Measurements from ENCODE around the gene C6orf15. TPM values are rescaled to one million over a fixed set of nuclear protein-coding genes. Genes with fewer than 3 reads are reported as not detected.
A peak's percentile ranks its signal among the peaks of the same experiment; 100 is the strongest.

Gene C6orf15
- total RNA-seq, 1 experiment from 2014 or later = not detected

DNA sequence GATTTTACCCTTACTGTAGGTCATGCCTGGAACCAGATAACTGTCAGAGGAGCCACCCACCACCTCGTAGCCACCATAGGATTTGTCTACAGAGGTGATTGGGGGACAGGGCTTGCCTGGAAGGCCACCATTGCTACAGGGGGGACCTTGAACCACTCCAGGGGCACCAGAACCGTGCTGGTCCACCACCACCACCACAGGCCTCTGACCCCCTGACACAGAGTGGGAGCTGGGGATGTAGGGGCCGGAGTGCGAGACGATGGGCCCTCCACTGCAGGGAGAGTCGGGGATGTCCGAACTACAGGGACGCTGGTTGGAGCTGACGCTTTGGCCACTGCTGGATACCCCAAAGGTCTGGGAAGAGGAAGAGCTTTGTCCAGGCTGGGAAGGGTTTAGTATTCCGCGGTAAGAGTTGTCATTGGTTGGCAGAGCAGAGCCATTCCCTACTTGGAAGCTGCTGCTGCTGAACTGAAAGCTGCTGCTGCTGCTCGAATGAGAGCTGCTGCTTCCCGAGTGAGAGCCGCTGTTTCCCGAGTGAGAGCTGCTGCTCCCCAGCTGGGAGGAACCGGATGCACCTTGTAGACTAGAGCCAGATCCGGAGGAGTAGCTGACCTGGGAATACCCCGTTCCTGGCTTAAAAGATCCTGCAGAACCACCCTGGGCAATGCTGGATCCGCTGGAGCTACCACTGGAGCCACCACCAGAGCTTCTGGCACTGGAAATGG is 4.4 kb upstream of the C6orf15 start:
- Histone ChIP-seq H3K27me3 (no peaks in the 10 kb centered on the region), H3K9me3 (no peaks in the 10 kb centered on the region), H3K4me3 (no peak overlapping the region), H3K36me3 (no peaks in the 10 kb centered on the region)
- no peak for DNase-seq

DNA sequence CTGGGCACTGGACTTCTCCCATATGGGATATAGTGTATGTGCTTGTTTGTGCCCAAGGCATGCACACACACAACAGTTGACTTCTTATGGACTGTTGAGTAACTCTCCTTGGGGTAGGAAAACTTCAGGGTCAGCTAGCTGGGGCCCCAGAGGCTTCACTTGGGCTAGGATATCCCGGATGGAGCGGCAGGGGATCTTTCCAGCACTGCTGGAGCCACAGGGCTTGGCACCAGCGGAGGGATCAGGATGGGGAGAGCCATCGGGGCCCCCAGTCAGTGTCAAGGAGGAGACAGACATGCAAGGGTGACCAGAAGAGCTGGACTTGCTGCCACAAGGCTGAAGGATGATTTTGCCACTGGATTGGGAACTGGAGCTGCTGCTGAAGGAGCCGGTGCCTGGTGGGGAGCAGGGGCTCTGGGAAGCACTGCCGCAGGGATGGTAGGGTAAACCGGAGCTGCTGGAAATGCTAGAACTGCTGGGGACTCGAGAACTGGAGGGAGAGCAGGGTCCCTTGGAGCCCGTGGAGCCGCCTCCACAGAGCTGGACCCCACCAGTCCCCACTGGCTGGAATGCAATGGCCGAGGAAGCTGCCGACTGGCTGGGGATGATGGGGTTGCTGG is 3.7 kb upstream of the C6orf15 start:
- no peak for DNase-seq
- H3K9me3 ChIP-seq = no peaks in the 10 kb centered on the region
- H3K36me3 ChIP-seq = no peaks in the 10 kb centered on the region
- no peaks in the 10 kb centered on the region for H3K27me3 ChIP-seq
- H3K4me3 ChIP-seq = no peak overlapping the region

DNA sequence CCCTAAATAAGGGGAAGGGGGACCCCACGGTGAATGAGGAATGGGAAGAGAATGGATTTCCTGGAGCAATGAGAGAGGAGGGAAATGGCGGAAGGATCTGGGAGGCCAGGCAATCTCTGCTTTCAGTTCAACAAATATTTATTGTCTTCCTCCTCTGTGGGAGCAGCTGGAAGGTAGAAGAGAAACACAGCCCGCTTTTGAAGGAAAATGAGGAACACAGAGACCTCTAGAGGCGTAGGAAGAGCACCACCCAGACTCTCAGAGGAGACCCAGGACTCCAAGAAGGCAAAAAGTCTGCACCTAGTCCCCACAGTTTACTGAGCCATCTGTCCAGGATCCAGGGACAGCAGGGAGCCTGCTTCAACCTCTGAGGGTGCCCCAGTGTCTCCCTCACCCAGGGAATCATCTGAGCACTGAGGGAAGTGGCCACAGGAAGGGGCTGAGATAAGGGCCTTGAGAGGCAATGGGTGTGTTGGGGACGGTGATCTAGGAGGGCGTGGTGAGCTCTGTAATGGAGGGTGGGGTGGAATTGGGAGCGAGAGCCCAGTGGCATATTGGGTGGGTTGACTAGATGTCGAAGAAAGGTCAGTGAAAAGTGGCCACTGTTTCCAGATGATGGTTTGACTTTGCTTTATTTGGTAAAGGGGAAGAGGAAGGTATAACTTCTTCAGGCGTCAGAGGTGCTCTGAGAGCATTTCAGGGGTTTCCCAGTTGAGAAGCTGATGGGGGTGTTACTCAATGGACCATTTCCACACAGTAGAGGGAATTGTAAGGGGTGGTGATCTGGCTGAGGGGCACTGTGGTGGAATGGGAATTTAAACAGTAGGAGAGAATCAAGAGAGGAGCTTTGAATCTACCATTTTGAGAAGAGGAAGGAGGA is 2.8 kb upstream of the C6orf15 start:
- DNase-seq = no peak
- Histone ChIP-seq H3K9me3 (no peaks in the 10 kb centered on the region), H3K36me3 (no peaks in the 10 kb centered on the region), H3K4me3 (no peak overlapping the region), H3K27me3 (no peaks in the 10 kb centered on the region)

DNA sequence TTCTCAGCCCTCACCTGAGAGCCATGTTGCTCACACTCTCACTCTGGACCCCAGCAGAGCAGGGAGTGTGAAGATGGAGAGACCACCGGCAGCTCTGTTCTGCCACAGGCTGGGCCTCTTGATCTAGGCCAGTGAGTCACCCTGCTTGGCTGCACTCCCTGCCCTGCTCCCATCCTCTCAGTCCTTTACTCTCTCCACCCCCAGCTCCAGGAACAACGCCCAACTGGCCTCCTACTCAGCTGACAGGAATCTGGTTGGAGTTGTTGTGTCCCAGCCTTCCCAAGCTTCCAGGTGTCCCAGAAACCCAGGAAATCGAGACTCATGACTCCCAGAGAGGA is 2.1 kb upstream of the C6orf15 start, which contains the start of gene PSORS1C1:
PSORS1C1 (plus strand) TSS at position 260 of the 338 bp plus-strand sequence. CDS start 14,833 bp downstream, outside the sequence.
- Histone ChIP-seq H3K9me3 (no peaks in the 10 kb centered on the region), H3K27me3 (no peaks in the 10 kb centered on the region), H3K36me3 (no peaks in the 10 kb centered on the region), H3K4me3 (no peak within 1 kb of the TSS)
- peak; percentile 95 for DNase-seq

DNA sequence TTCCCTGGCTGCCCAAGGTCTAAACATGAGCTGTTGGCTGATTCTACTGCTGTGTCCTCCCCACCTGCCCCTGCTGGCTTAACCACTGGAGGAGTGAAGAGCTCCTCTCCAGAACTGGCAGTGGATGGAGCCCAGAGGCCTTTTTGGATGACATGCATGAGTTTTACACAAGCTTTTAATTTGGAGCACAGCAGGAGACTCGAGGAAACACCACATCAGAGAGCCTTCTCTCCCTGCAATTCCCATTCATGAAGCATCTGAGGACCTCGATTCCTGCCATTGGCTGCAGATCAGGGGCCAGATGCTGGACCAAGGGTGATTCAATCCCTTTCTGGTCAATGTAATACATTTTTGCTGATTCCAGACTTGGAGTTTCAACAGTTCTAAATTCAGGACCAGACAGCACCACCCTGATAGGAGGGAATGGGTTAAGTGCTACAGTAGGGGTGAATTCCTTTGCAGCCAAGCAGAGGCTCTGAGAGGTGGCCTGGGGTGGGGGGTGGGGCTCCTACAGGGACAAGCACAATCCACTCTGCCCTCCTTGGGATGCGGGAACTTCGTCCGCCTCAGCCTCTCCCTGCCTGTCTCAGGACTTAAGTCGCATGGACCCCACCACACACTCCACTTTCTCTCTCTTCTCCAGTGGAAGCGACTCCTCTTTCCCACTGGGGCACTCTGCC is 1.6 kb upstream of the C6orf15 start:
- H3K36me3 ChIP-seq = no peaks in the 10 kb centered on the region
- no peak overlapping the region for H3K4me3 ChIP-seq
- no peaks in the 10 kb centered on the region for H3K9me3 ChIP-seq
- DNase-seq = peak; percentile 90
- no peaks in the 10 kb centered on the region for H3K27me3 ChIP-seq

DNA sequence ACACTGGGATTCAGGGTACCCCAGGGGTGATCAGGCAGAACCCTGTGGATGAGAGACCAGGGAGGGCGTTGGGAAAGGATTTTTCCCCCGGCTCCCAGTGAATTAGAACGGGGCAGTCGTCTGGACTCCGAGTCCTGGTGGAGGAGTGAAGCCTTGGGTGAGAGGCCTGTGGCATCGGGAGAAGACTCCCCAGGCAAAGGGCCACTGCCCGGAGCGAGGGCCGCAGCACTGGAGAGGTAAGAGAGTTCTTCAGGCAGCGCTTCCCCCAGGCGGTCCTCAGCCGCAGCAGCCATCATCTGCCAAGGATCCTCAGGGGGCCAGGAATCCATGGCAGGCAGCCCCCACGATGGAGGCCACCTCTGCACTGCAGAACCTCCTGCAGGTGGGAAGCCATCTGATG is 663 bp downstream of the C6orf15 start:
- no peaks in the 10 kb centered on the region for H3K9me3 ChIP-seq
- no peaks in the 10 kb centered on the region for H3K27me3 ChIP-seq
- H3K36me3 ChIP-seq = no peaks in the 10 kb centered on the region
- H3K4me3 ChIP-seq = no peak overlapping the region
- DNase-seq = no peak

DNA sequence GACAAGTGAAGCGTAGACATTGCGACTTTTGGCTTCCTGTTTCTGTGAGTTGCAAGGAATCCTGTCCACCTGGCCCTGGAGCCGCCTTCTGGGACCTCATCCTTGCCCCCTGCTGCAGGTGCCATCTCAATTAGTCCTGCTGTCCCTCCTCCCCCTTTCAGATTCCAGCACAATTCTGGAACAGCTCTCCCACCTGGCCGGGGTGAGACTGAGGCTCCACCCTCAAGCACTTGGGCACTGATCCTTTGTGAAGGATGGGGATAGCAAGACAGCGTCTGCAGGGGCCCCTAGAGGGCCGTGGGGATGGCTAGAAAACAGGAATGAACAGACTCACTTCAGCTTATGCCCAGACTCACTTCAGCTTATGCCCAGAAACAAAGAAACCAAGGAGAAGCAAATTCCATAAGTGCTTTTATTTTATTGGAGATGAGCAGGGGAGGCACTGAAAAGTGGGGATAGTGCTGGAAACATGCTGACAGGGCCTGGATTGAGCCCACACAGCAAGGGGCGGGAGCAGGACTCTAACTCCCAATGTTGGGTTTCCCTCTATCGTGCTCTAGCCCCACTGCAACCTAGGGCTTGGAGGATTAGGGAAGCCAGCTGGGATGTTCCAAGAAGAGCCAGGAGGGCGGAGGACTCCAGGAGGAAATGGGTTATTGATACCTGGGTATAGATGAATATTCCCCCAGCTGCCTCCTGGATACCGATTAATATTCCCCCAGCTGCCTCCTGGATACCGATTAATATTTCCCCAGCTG is 1.4 kb downstream of the C6orf15 start:
- no peak for DNase-seq
- Histone ChIP-seq H3K36me3 (no peaks in the 10 kb centered on the region), H3K27me3 (no peaks in the 10 kb centered on the region), H3K4me3 (no peak overlapping the region), H3K9me3 (no peaks in the 10 kb centered on the region)

DNA sequence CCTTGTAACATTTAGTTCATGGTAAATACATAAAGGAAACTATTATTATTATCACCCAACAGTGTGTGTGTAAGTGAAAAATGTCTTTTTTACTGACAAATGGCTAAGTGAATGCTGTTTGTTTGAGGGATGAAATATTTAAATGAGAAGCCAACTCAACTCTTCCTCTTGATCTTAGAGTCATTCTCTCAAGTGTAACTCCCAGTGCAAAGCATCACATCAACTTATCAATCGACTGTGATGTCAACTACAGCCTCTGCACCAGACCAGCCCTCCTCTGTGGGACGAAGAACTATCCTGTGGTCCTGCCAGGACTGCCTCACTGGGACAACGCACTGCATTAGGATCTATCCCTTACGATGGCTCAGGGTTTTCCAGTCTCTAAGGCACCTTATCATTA is 5.3 kb downstream of the C6orf15 start:
- Histone ChIP-seq H3K9me3 (no peaks in the 10 kb centered on the region), H3K4me3 (no peak overlapping the region), H3K27me3 (no peaks in the 10 kb centered on the region), H3K36me3 (no peaks in the 10 kb centered on the region)
- DNase-seq = no peak

DNA sequence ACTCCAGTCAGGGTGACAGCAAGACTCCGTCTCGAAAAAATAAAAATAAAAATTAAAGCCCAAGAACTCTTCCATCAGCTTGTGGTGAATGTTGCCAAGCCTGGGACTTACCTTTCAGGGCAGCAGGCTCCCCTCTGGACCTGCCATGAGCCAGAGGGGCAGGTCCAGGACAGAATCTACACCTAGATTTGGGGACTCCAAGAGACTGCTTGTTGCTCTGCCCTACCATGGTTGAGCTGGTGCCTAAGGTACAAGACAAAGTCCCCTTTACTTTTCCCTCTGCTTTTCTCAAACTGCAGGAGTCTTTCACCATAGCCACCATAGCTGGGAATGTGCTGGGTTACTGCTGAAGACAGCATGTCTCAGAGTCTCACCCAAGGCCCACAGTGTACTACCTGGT is 9.2 kb downstream of the C6orf15 start:
- H3K36me3 ChIP-seq = no peaks in the 10 kb centered on the region
- no peak for DNase-seq
- H3K9me3 ChIP-seq = no peaks in the 10 kb centered on the region
- H3K4me3 ChIP-seq = no peak overlapping the region
- no peaks in the 10 kb centered on the region for H3K27me3 ChIP-seq

DNA sequence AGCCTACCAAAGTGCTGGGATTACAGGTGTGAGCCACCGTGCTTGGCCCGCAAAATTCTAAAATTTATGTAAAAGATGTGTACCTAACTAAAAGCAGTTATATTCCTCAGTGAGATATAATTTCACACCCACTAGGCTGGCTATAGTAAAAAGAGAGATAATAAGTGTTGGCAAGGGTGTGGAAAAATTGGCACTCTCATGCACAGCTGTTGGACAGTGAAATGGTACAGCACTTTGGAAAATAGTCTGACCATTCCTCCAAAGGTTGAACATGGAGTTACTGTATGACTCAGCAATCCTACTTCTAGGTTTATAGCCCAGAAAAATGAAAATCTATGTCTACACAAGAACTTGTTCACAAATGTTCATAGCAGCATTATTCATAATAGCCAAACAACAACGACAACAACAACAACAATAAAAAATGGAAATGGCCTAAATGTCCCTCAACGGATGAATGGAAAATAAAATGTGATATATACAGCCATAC is 13.9 kb downstream of the C6orf15 start:
- no peak for DNase-seq
- H3K27me3 ChIP-seq = no peaks in the 10 kb centered on the region
- H3K4me3 ChIP-seq = no peak overlapping the region

DNA sequence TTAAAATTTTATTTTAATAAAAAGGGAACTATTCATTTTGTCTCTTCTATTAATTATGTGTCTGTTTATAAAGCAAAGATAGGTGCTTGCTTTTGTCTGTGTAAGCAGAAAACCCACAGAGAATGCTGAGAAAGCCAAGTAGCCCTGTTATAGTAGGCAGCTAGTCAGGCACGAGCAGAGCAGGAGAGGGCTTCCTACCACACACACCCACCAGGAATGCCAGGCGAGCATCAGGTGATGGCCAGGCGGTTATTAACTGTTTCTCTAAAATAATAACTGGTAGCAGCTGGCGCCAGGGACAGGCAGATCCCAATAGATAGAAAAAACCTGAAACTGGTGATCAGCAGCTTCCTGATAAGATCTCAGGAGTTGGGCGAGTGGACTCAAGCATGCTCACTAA is 15.7 kb downstream of the C6orf15 start:
- Histone ChIP-seq H3K9me3 (no peaks in the 10 kb centered on the region), H3K27me3 (no peaks in the 10 kb centered on the region), H3K4me3 (no peak overlapping the region), H3K36me3 (no peaks in the 10 kb centered on the region)
- no peak for DNase-seq

More for the DNA sequence above, 13.9 kb downstream of the C6orf15 start:
- Histone ChIP-seq H3K9me3 (no peaks in the 10 kb centered on the region), H3K36me3 (no peaks in the 10 kb centered on the region)

DNA sequence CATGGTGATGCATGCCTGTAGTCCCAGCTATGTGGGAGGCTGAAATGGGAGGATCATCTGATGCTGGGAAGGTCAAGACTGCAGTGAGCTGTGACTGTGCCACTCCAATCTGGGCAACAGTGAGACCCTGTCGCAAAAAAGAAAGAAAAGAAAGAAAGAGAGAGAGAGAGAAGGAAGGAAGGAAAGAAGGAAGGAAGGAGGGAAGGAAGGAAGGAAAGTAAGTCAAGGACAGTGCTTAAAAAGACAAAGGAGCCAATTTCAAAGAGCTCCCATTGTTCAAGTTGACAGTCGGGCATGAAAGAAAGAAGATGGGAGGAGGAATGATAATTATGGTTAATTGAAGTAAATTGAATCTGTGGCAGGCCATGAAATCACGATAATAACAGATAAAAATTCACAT is 16.2 kb downstream of the C6orf15 start:
- DNase-seq = no peak
- no peaks in the 10 kb centered on the region for H3K9me3 ChIP-seq
- H3K4me3 ChIP-seq = no peak overlapping the region
- no peaks in the 10 kb centered on the region for H3K27me3 ChIP-seq
- H3K36me3 ChIP-seq = no peaks in the 10 kb centered on the region

DNA sequence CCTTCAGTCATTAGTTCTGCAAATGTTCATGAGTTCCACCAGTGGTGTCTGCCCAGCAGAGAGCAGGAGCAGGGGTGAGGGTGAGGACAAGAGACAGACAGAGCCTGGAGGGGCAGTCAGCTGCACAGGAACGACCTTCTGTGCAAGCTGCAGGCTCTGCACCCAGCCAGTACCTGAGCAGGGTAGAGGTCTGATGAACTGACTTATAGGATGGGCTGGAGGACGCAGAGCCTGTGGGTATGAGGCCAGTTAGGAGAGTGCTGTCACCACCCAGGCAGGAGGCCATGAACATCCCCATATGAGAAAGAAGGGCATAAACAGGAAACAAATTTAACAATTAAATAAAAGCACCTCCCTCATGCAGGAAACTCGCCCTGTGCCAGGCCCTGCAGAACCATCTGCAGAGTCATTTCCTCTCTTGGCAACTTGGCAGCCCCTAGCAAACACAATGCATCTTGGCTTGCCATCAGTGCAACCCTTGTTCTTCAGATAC is 17.9 kb downstream of the C6orf15 start:
- no peaks in the 10 kb centered on the region for H3K27me3 ChIP-seq
- DNase-seq = peak; percentile 81
- H3K36me3 ChIP-seq = no peaks in the 10 kb centered on the region

DNA sequence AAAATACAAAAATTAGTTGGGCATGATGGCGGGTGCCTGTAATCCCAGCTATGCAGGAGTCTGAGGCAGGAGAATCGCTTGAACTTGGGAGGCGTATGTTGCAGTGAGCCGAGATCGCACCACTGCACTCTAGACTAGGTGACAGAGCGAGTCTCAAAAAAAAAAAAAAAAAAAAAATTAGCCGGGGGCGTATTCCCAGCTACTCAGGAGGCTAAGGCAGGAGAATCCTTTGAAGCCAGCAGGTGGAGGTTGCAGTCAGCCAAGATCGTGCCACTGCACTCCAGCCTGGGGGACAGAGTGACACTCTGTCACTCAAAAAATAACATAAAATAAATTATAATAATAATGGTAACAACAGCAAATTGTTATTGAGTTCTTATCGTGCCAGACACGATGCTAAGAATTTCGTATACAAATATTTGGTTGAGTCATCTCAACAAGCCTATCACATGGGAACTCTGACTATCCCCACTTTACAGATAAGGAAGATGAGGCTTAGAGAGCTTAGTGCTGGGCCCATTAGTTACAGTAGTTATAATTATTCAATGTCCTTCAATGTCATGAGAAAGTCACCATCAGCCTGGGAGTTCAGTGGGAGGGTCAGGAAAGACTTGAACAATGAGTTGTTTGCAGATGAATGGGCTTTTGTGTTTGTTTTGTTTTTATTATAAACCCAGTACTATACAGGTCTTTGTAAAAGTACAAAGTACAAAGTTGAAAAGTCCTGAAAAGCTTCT is 19.4 kb downstream of the C6orf15 start:
- no peak for DNase-seq
- Histone ChIP-seq H3K36me3 (no peaks in the 10 kb centered on the region), H3K9me3 (no peaks in the 10 kb centered on the region), H3K27me3 (no peaks in the 10 kb centered on the region), H3K4me3 (no peak overlapping the region)

More for the DNA sequence above, 17.9 kb downstream of the C6orf15 start:
- Histone ChIP-seq H3K4me3 (no peak overlapping the region), H3K9me3 (no peaks in the 10 kb centered on the region)

DNA sequence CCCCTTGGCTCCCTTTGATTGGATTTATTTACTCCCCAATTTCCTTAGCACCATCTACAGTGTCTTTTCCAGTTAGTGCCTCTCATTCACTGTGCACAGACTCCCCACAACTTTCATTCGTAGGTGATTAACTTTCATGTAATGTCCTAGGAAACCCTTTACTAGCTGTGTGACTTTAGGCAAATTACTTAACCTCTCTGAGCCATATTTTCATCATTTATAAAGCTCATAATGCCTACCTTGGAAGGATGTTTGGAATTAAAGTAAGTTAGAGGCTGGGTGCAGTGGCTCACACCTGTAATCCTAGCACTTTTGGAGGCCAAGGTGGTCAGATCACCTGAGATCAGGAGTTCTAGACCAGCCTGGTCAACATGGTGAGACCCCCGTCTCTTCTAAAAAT is 20.1 kb downstream of the C6orf15 start:
- Histone ChIP-seq H3K9me3 (no peaks in the 10 kb centered on the region), H3K27me3 (no peaks in the 10 kb centered on the region), H3K36me3 (no peaks in the 10 kb centered on the region), H3K4me3 (no peak overlapping the region)
- DNase-seq = no peak

Measured in MG63 (cell line).